Retinal pigment epithelial cell (primary cell): ENCODE results near the gene MLNR.

ENCODE experiments used
- DNase-seq: peaks from one replicate; pipeline ENCODE4 v3.0.0-alpha.2; 2010; ENCODE audit warnings: low read depth
- H3K4me3 ChIP-seq: 2 replicates; pipeline ENCODE4 v1.5.1; 2011; ENCODE audit warnings: mild to moderate bottlenecking, low read length, control low read depth, moderate library complexity
- TF ChIP-seq, protein P1 (sequence below): conservative IDR thresholded peaks from 2 replicates; pipeline ENCODE4 v1.5.1; 2011; ENCODE audit warnings: low read depth, low read length, control low read depth, inconsistent platforms

MLNR gene, protein sequence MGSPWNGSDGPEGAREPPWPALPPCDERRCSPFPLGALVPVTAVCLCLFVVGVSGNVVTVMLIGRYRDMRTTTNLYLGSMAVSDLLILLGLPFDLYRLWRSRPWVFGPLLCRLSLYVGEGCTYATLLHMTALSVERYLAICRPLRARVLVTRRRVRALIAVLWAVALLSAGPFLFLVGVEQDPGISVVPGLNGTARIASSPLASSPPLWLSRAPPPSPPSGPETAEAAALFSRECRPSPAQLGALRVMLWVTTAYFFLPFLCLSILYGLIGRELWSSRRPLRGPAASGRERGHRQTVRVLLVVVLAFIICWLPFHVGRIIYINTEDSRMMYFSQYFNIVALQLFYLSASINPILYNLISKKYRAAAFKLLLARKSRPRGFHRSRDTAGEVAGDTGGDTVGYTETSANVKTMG

DNA sequence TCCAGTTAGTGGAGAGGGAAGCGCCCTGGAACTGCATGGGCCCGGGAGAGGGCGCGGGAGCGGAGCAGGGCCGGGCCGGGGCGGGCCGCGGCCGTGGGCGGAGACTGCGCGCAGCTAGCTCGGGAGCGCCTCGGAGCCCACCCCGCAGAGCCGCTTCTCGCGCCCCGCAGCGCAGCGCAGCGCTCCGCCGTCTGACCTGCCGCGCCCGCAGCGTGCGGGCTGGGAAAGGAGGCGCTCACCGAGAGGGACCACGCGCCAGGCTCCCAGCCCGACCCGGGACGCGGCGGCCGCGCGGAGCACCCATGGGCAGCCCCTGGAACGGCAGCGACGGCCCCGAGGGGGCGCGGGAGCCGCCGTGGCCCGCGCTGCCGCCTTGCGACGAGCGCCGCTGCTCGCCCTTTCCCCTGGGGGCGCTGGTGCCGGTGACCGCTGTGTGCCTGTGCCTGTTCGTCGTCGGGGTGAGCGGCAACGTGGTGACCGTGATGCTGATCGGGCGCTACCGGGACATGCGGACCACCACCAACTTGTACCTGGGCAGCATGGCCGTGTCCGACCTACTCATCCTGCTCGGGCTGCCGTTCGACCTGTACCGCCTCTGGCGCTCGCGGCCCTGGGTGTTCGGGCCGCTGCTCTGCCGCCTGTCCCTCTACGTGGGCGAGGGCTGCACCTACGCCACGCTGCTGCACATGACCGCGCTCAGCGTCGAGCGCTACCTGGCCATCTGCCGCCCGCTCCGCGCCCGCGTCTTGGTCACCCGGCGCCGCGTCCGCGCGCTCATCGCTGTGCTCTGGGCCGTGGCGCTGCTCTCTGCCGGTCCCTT, at the start of gene MLNR:
TSS of gene MLNR (plus strand) at position 303 of the 820 bp plus-strand sequence. CDS start at position 303, 0 bp downstream.
- peak within 1 kb of the TSS; percentile 25 for H3K4me3 ChIP-seq
- DNase-seq = no peak
- TF ChIP-seq, protein P1, sequence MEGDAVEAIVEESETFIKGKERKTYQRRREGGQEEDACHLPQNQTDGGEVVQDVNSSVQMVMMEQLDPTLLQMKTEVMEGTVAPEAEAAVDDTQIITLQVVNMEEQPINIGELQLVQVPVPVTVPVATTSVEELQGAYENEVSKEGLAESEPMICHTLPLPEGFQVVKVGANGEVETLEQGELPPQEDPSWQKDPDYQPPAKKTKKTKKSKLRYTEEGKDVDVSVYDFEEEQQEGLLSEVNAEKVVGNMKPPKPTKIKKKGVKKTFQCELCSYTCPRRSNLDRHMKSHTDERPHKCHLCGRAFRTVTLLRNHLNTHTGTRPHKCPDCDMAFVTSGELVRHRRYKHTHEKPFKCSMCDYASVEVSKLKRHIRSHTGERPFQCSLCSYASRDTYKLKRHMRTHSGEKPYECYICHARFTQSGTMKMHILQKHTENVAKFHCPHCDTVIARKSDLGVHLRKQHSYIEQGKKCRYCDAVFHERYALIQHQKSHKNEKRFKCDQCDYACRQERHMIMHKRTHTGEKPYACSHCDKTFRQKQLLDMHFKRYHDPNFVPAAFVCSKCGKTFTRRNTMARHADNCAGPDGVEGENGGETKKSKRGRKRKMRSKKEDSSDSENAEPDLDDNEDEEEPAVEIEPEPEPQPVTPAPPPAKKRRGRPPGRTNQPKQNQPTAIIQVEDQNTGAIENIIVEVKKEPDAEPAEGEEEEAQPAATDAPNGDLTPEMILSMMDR = peak; percentile 26

DNA sequence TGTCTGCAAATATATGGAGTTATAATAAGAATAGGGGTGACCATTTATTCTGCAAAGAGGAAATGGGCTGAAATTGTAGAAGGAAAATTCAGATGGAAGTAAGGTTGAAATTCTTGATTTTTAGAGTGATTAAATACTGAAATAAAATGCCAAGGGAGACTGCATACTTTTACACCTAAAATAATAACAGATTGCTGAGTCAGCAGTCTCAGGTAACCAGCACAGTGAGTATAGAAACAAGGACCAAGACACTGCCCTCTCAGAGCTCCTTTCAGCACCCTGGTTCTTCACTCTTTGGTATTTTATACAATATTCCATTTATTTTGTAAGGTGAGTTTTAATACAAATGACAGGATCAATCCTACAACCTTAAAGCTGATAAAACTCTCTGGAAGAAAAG, 48.8 kb upstream of the MLNR start:
- DNase-seq = no peak
- no peak overlapping the region for H3K4me3 ChIP-seq
- TF ChIP-seq, protein P1 = no peak

DNA sequence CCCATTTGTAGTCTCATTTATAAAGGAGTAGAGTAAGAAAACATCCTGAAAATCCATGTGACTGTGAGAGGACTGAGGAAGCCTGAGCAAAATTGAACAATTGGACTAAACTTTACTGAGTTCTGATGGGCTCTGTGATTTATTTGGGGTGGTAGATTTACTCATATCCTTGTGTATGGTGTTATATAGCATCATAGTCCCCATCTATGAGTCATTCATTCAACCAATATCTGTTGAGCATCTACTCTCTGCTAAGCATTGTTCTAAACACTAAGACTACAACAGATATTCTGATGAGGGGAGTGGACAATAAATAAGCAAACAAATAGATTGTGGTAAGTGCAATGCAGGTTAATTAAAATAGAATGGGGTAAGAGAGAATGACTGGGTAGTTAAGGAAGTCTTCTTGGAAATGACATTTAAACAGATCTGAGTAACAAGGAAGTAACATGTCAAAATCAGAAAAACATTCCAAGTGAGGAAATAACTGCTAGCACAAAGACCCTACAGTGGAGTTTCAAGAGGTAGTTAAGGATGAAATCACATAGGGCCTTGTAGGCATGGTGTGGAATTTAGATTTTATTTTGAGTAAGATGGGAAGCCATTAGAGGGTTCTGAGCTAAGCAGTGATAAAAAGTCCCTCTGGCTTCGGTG, 36.3 kb upstream of the MLNR start:
- DNase-seq = no peak
- no peak overlapping the region for H3K4me3 ChIP-seq
- TF ChIP-seq, protein P1 = no peak

DNA sequence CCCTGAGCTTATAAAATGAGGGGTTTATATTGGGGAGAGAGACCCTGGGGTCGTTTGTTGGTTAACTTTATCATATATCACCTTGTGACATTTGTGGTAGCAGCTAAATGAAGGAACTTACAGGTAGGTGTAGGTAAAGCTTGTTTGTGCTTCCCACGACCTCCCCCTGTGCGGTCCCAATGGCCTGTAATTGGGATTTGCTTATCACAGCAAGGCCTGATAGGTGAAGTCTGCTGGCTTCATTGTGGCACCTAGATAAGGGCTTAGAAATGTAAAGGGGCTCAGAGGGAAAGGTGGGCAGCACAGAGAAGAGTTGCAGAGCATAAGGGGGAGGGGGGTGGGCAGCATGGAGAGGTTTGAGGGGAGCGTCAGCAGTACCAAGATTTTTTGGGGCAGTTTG, 35.5 kb upstream of the MLNR start:
- H3K4me3 ChIP-seq = no peak overlapping the region
- TF ChIP-seq, protein P1 = no peak
- no peak for DNase-seq

DNA sequence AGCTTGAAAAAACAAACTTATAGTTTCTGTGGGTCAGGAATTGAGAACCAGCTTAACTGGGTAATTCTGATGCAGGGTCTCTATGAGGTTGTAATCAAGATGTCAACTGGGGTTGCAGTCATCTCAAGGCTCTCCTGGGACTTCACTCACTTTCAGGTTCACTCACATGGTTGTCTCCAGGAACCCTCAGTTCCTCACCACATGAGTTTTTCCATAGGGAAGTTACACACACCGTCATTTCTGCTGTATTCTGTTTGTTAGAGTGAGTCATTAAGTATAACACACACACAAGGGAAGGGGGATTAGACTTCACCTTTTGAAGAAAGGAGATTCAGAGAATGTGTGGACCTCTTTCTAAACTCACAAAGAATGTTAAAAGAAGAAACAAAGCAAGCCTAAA, 34.9 kb upstream of the MLNR start:
- no peak for DNase-seq
- TF ChIP-seq, protein P1 = no peak
- H3K4me3 ChIP-seq = no peak overlapping the region

DNA sequence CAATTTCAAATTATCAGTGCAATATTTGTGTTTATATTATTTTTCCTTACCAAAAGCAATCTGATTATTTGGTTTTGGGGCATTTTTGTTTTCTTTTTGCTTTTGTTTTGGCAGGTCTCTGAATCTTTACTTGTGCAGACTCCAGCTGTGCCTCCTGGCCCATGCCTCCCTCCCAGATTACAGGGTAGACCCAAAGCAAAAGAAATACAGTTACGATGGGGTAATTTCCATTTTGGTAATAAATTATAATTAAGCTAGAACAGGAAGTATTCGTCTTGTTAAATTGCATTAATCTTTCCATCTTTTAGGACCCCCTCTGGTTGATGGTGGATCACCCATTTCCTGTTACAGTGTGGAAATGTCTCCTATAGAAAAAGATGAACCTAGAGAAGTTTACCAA, 29.2 kb upstream of the MLNR start:
- no peak overlapping the region for H3K4me3 ChIP-seq
- TF ChIP-seq, protein P1 = no peak
- no peak for DNase-seq
